G401.6 (cell line): ENCODE data around the gene PHB1.
A peak's percentile ranks its signal among the peaks of the same experiment; 100 is the strongest.

Experiments used
- FAIRE-seq: peaks from 2 replicates; lab custom pipeline; 2012; peaks lifted over from hg19 to GRCh38; lab: Jason Lieb, UNC

PHB1 gene

GRCh38 chr17:49414622-49415350, at the start of gene PHB1:
TSS of gene PHB1 (minus strand) at chr17:49414882. CDS start at chr17:49413264, 1,618 bp downstream.
- peak; percentile 99 for FAIRE-seq

GRCh38 chr17:49464049-49464448, 49.4 kb upstream of the PHB1 start:
- no peak for FAIRE-seq

GRCh38 chr17:49461580-49461979, 46.9 kb upstream of the PHB1 start:
- no peak for FAIRE-seq

- FAIRE-seq: no peak
Observed at GRCh38 chr17:49460401-49460800, 45.7 kb upstream of the PHB1 start.

GRCh38 chr17:49459401-49459984, 44.8 kb upstream of the PHB1 start:
- no peak for FAIRE-seq

- FAIRE-seq: no peak
Observed at GRCh38 chr17:49457564-49458535, 43.2 kb upstream of the PHB1 start.

GRCh38 chr17:49456183-49456965, 41.7 kb upstream of the PHB1 start:
- FAIRE-seq: no peak

GRCh38 chr17:49455272-49455861, 40.7 kb upstream of the PHB1 start:
- FAIRE-seq: no peak

- FAIRE-seq: no peak
Observed at GRCh38 chr17:49454050-49454449, 39.4 kb upstream of the PHB1 start.

- FAIRE-seq: no peak
Observed at GRCh38 chr17:49452661-49453060, 38.0 kb upstream of the PHB1 start.

GRCh38 chr17:49452201-49452600, 37.5 kb upstream of the PHB1 start:
- no peak for FAIRE-seq

GRCh38 chr17:49450735-49451134, 36.1 kb upstream of the PHB1 start:
- FAIRE-seq: no peak

- FAIRE-seq: no peak
Observed at GRCh38 chr17:49450181-49450580, 35.5 kb upstream of the PHB1 start.

GRCh38 chr17:49447628-49448302, 33.1 kb upstream of the PHB1 start:
- FAIRE-seq: no peak

GRCh38 chr17:49445591-49445990, 30.9 kb upstream of the PHB1 start:
- no peak for FAIRE-seq

GRCh38 chr17:49444384-49444783, 29.7 kb upstream of the PHB1 start:
- no peak for FAIRE-seq

- FAIRE-seq: no peak
Observed at GRCh38 chr17:49443862-49444261, 29.2 kb upstream of the PHB1 start.

GRCh38 chr17:49442041-49442440, 27.4 kb upstream of the PHB1 start:
- no peak for FAIRE-seq

- no peak for FAIRE-seq
Observed at GRCh38 chr17:49441578-49441977, 26.9 kb upstream of the PHB1 start.

GRCh38 chr17:49440581-49440980, 25.9 kb upstream of the PHB1 start:
- no peak for FAIRE-seq
